ENCODE measurements around the gene ADAMTS17.

- TF ChIP-seq CEBPB (tag; IDR thresholded peaks at IDR 0.05), result no peak
- TF ChIP-seq CREM (IDR thresholded peaks at IDR 0.05; ENCODE audit: low read depth), result no peak
- no peak for TF ChIP-seq SMC3 (conservative IDR thresholded peaks at IDR 0.05; ENCODE audit: insufficient read depth, low read depth, low read length)
- no peak for TF ChIP-seq FOXJ3 (CRISPR knock-in tag; IDR thresholded peaks at IDR 0.05)
- TF ChIP-seq ZFP36 (IDR thresholded peaks at IDR 0.05; ENCODE audit: low read depth, low read length, partially characterized antibody), result no peak
- TF ChIP-seq EGR1 (conservative IDR thresholded peaks at IDR 0.05), result no peak
- TF ChIP-seq ATF3 (IDR thresholded peaks at IDR 0.05), result no peak
- no peak for TF ChIP-seq ATF3 (CRISPR knock-in tag; conservative IDR thresholded peaks at IDR 0.05)
- no peak for TF ChIP-seq KDM1A (IDR thresholded peaks at IDR 0.05)
- TF ChIP-seq CTCF (IDR thresholded peaks at IDR 0.05 in 2 of 3, conservative IDR thresholded peaks at IDR 0.05 in 1 of 3; ENCODE audit: insufficient read depth in 2 of 3, low read depth in 1 of 3, low read length in 3 of 3), result no peak
- no peak for TF ChIP-seq TARDBP (IDR thresholded peaks at IDR 0.05)
- no peak for TF ChIP-seq ZNF586 (CRISPR knock-in tag; conservative IDR thresholded peaks at IDR 0.05)
- no peak for TF ChIP-seq ZNF644 (tag; IDR thresholded peaks at IDR 0.05; ENCODE audit: low read depth)
- no peak for TF ChIP-seq HMG20B (CRISPR knock-in tag; IDR thresholded peaks at IDR 0.05)
Measured at GRCh38 chr15:100310513-100311153, 31.1 kb downstream of the ADAMTS17 start.
